ENCODE measurements around the gene WDR59.

The WDR59 gene

GRCh38 chr16:74830648-74831047, 154.3 kb downstream of the WDR59 start:
- DNase-seq (ENCODE audit: insufficient read length, low spot score) (no peak), FAIRE-seq (no peak)
- no peak for TF ChIP-seq POLR2A (IDR thresholded peaks at IDR 0.05; ENCODE audit: low read depth, low read length)

GRCh38 chr16:74829637-74830036, 155.3 kb downstream of the WDR59 start:
- no peak for DNase-seq (ENCODE audit: insufficient read length, low spot score)
- FAIRE-seq, result no peak
- no peak for TF ChIP-seq POLR2A (IDR thresholded peaks at IDR 0.05; ENCODE audit: low read depth, low read length)

- DNase-seq (ENCODE audit: insufficient read length, low spot score), result no peak
- no peak for TF ChIP-seq POLR2A (IDR thresholded peaks at IDR 0.05; ENCODE audit: low read depth, low read length)
- FAIRE-seq, result no peak
Measured at GRCh38 chr16:74825941-74826340, 159.0 kb downstream of the WDR59 start.

- TF ChIP-seq POLR2A (IDR thresholded peaks at IDR 0.05; ENCODE audit: low read depth, low read length), result no peak
- no peak for DNase-seq (ENCODE audit: insufficient read length, low spot score)
- FAIRE-seq, result no peak
Measured at GRCh38 chr16:74825016-74825415, 159.9 kb downstream of the WDR59 start.

Measured in H54 (cell line).